Measurements from ENCODE around the gene SPATC1L. TPM values are rescaled to one million over a fixed set of nuclear protein-coding genes. Genes with fewer than 3 reads are reported as not detected.
"Not testable (repeated sequence)": the region's sequence is repeated elsewhere in the genome, so short reads cannot be mapped to it uniquely, and the experiment has no call there.

Gene SPATC1L
- total RNA-seq, 2 experiments from 2014 or later: 4.7 to 8.3 TPM

DNA sequence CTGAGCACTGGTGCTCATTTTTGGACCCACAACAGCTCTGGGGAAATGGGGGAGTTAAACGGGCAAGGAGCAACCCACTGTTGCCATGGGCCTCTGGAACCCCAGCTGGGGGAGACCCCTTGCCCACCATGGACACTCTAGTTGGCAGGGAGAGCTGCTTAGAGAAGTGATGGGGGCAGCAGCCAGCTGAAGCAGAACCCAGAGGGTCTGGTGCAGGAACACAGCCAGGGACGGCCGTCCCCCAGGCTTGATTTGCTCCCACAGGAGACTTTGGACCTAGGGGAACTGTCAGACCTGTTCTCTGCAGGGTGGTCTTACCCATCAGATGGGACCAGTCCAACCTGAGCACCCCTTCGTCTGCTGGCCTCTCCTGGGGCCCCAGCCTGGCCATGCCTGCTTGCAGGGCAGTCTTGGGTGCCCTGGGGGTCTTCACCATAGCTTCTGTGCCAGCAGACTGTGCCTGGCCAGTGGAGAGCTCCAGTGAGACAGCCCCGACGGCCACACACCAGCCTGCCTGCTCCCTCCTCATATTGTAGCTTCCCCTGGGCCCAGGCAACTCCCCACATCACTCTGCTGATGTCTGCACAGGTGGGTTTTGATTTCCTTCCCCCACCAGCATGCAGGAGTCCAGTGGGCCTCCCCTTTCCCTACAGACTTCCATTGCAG lies 11.3 kb downstream of the SPATC1L start:
- intact Hi-C loops (cut with micrococcal nuclease; ENCODE audit: unreplicated experiment): no loop called here
- no peak for TF ChIP-seq EZH2phosphoT487 (IDR thresholded peaks at IDR 0.05; ENCODE audit: borderline replicate concordance, low read depth, low read length)
- TF ChIP-seq, protein P1, sequence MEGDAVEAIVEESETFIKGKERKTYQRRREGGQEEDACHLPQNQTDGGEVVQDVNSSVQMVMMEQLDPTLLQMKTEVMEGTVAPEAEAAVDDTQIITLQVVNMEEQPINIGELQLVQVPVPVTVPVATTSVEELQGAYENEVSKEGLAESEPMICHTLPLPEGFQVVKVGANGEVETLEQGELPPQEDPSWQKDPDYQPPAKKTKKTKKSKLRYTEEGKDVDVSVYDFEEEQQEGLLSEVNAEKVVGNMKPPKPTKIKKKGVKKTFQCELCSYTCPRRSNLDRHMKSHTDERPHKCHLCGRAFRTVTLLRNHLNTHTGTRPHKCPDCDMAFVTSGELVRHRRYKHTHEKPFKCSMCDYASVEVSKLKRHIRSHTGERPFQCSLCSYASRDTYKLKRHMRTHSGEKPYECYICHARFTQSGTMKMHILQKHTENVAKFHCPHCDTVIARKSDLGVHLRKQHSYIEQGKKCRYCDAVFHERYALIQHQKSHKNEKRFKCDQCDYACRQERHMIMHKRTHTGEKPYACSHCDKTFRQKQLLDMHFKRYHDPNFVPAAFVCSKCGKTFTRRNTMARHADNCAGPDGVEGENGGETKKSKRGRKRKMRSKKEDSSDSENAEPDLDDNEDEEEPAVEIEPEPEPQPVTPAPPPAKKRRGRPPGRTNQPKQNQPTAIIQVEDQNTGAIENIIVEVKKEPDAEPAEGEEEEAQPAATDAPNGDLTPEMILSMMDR (conservative IDR thresholded peaks at IDR 0.05; ENCODE audit: low read length): no peak
- POLR2A ChIA-PET: no interaction called here
- Histone ChIP-seq H3K27ac (ENCODE audit: low read depth, low read length, poor library complexity, severe bottlenecking) (no peak overlapping the region), H3K4me1 (ENCODE audit: insufficient read depth, low read length, poor library complexity, severe bottlenecking) (peaks cover 9% of the 10 kb centered on the region), H3K4me2 (ENCODE audit: low read length) (no peak overlapping the region), H3K4me3 (ENCODE audit: low read depth, low read length, poor library complexity, severe bottlenecking) (no peak overlapping the region), H3K79me2 (ENCODE audit: insufficient read depth, low read depth, low read length) (no peaks in the 10 kb centered on the region), H3K9me2 (ENCODE audit: insufficient read depth, low read length) (no peaks in the 10 kb centered on the region), H3K36me3 (ENCODE audit: insufficient read depth, low read length) (no peaks in the 10 kb centered on the region), H2AFZ (ENCODE audit: low read length) (no peak overlapping the region), H4K20me1 (ENCODE audit: insufficient read depth, low read length) (no peaks in the 10 kb centered on the region), H3K9me3 (ENCODE audit: low read length) (no peaks in the 10 kb centered on the region)
- CTCF ChIA-PET (ENCODE audit: unreplicated experiment): no interaction called here
- BruUV-seq (replicated peaks): no TSS peak
- DNase-seq (ENCODE audit: low spot score): no peak

DNA sequence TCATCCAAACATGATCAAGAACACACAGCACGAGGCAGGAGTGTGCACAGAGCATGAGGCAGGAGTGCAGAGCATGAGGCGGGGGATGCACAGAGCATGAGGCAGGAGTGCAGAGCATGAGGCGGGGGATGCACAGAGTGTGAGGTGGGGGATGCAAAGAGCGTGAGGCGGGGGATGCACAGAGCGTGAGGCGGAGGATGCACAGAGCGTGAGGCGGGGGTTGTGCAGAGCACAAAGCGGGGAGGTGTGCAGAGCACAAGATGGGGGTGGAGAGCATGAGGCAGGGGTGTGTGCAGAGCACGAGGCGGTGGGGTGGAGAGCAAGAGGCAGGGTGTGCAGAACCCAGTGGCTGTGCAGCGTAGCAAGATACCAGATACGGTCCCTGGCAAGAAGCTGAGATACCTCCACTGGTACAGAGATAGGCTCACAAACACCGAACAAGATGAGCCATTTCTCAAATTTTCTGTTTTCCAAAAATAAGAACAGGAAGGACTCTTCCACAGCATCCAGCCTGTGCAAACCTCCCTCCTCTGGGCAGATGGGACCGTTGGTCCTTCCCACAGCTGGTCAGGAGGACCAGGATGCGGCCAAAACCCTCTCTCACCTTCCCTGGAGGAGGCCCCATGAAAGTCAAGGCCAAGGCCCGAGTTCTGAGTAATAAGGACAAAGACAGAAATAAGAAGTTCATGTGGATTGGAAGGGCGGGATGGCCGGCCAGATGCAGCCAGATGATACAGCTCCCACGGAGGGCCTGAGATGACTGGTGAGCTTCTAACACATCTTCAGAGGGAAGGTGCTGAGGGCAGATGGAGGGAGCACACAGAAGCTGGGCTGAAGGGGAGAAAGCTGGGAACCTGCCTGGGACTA lies 12.0 kb downstream of the SPATC1L start:
- no peaks in the 10 kb centered on the region for H4K20me1 ChIP-seq (ENCODE audit: insufficient read depth, low read length)
- TF ChIP-seq, protein P1 (conservative IDR thresholded peaks at IDR 0.05; ENCODE audit: low read length): no peak
- no peak for TF ChIP-seq EZH2phosphoT487 (IDR thresholded peaks at IDR 0.05; ENCODE audit: borderline replicate concordance, low read depth, low read length)
- no peak overlapping the region for H3K4me2 ChIP-seq (ENCODE audit: low read length)
- H3K36me3 ChIP-seq (ENCODE audit: insufficient read depth, low read length): no peaks in the 10 kb centered on the region
- intact Hi-C loops (cut with micrococcal nuclease; ENCODE audit: unreplicated experiment): no loop called here
- peak; percentile 4 for DNase-seq (ENCODE audit: low spot score)
- peaks cover 9% of the 10 kb centered on the region for H3K4me1 ChIP-seq (ENCODE audit: insufficient read depth, low read length, poor library complexity, severe bottlenecking)
- ChIA-PET CTCF (ENCODE audit: unreplicated experiment) (no interaction called here), POLR2A (no interaction called here)
- no peak overlapping the region for H3K27ac ChIP-seq (ENCODE audit: low read depth, low read length, poor library complexity, severe bottlenecking)
- H3K9me3 ChIP-seq (ENCODE audit: low read length): no peaks in the 10 kb centered on the region
- H3K4me3 ChIP-seq (ENCODE audit: low read depth, low read length, poor library complexity, severe bottlenecking): no peak overlapping the region
- no peaks in the 10 kb centered on the region for H3K9me2 ChIP-seq (ENCODE audit: insufficient read depth, low read length)
- no peak overlapping the region for H2AFZ ChIP-seq (ENCODE audit: low read length)
- H3K79me2 ChIP-seq (ENCODE audit: insufficient read depth, low read depth, low read length): no peaks in the 10 kb centered on the region
- BruUV-seq (replicated peaks): no TSS peak

DNA sequence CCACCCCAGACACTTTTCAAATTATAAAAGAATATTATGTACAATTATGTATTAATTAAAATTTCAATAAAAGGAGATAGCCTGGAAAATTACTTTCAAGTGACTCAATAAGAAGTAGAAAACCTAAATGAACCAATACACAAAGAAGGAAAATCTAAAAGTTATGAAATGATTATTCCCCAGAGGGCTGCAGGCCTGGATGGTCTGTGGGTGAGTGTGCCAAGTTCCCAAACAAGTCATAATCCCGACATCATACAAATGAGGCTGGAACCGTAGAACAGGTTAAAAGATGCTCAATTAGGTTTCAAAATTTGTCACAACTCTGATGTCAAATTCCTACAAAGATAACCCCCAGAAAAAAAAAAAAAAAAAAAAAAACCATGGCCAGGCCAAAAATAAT lies 12.7 kb downstream of the SPATC1L start:
- Histone ChIP-seq H3K4me3 (ENCODE audit: low read depth, low read length, poor library complexity, severe bottlenecking) (no peak overlapping the region), H3K9me2 (ENCODE audit: insufficient read depth, low read length) (no peaks in the 10 kb centered on the region), H3K27ac (ENCODE audit: low read depth, low read length, poor library complexity, severe bottlenecking) (no peak overlapping the region), H3K4me2 (ENCODE audit: low read length) (no peak overlapping the region), H3K79me2 (ENCODE audit: insufficient read depth, low read depth, low read length) (no peaks in the 10 kb centered on the region), H3K4me1 (ENCODE audit: insufficient read depth, low read length, poor library complexity, severe bottlenecking) (peaks cover 9% of the 10 kb centered on the region), H3K9me3 (ENCODE audit: low read length) (no peaks in the 10 kb centered on the region), H2AFZ (ENCODE audit: low read length) (no peak overlapping the region), H4K20me1 (ENCODE audit: insufficient read depth, low read length) (no peaks in the 10 kb centered on the region), H3K36me3 (ENCODE audit: insufficient read depth, low read length) (no peaks in the 10 kb centered on the region)
- CTCF ChIA-PET (ENCODE audit: unreplicated experiment): no interaction called here
- BruUV-seq (replicated peaks): no TSS peak
- TF ChIP-seq, protein P1 (conservative IDR thresholded peaks at IDR 0.05; ENCODE audit: low read length): no peak
- TF ChIP-seq EZH2phosphoT487 (IDR thresholded peaks at IDR 0.05; ENCODE audit: borderline replicate concordance, low read depth, low read length): no peak
- POLR2A ChIA-PET: no interaction called here
- DNase-seq (ENCODE audit: low spot score): no peak
- intact Hi-C loops (cut with micrococcal nuclease; ENCODE audit: unreplicated experiment): no loop called here

DNA sequence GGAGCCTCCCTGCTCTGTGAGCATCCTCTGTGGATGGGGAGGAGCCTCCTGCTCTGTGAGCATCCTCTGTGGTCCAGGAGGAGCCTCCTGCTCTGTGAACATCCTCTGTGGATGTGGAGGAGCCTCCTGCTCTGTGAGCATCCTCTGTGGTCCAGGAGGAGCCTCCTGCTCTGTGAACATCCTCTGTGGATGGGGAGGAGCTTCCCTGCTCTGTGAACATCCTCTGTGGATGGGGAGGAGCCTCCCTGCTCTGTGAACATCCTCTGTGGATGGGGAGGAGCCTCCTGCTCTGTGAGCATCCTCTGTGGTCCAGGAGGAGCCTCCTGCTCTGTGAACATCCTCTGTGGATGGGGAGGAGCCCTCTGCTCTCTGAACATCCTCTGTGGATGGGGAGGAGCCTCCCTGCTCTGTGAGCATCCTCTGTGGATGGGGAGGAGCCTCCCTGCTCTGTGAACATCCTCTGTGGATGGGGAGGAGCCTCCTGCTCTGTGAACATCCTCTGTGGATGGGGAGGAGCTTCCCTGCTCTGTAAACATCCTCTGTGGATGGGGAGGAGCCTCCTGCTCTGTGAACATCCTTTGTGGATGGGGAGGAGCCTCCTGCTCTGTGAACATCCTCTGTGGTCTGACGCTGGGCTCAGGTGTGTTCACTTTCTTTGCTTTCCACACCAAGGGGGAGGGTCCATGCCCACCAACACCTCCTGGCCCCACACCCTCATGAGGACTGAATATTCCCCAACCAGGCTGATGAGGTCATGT lies 13.6 kb downstream of the SPATC1L start:
- H3K27ac ChIP-seq (ENCODE audit: low read depth, low read length, poor library complexity, severe bottlenecking); H3K36me3 ChIP-seq (ENCODE audit: insufficient read depth, low read length); H3K9me3 ChIP-seq (ENCODE audit: low read length); H3K4me3 ChIP-seq (ENCODE audit: low read depth, low read length, poor library complexity, severe bottlenecking); BruUV-seq (replicated peaks); H3K79me2 ChIP-seq (ENCODE audit: insufficient read depth, low read depth, low read length); H2AFZ ChIP-seq (ENCODE audit: low read length); intact Hi-C loops (cut with micrococcal nuclease; ENCODE audit: unreplicated experiment); DNase-seq (ENCODE audit: low spot score); H3K9me2 ChIP-seq (ENCODE audit: insufficient read depth, low read length); H3K4me2 ChIP-seq (ENCODE audit: low read length); POLR2A ChIA-PET; H4K20me1 ChIP-seq (ENCODE audit: insufficient read depth, low read length); CTCF ChIA-PET (ENCODE audit: unreplicated experiment); H3K4me1 ChIP-seq (ENCODE audit: insufficient read depth, low read length, poor library complexity, severe bottlenecking): not testable (repeated sequence)

Measured in OCI-LY7 (cell line).